GM12878 (cell line): ENCODE data around the gene SELPLG.

Experiments used
- CHD4 ChIP-seq: fragments of 200-600 bp; sonication (generic); IDR thresholded peaks from 2 replicates; pipeline ENCODE4 v1.6.1; 2016; ENCODE audit warnings: mild to moderate bottlenecking
- POLR2A ChIP-seq: IDR thresholded peaks from 2 replicates; pipeline ENCODE4 v1.6.1; 2011; ENCODE audit warnings: low read depth, mild to moderate bottlenecking, low read length
- POLR2AphosphoS2 ChIP-seq: IDR thresholded peaks from 2 replicates; pipeline ENCODE4 v1.6.1; 2011; ENCODE audit warnings: low read depth, mild to moderate bottlenecking, low read length, improper control_type of control experiment, moderate library complexity
- POU2F2 ChIP-seq: IDR thresholded peaks from 3 replicates; pipeline ENCODE4 v1.6.1; 2011; ENCODE audit warnings: low read depth, mild to moderate bottlenecking, low read length, borderline replicate concordance
- STAT1 ChIP-seq: fragments of 450-650 bp; conservative IDR thresholded peaks from 2 replicates; pipeline ENCODE4 v1.6.1; 2014; ENCODE audit warnings: antibody characterized with exemption, mild to moderate bottlenecking
- TARDBP ChIP-seq: IDR thresholded peaks from 2 replicates; pipeline ENCODE4 v1.6.1; 2016; ENCODE audit warnings: borderline replicate concordance
- TF ChIP-seq, protein P1 (sequence below): fragments of 450-650 bp; IDR thresholded peaks from 2 replicates; pipeline ENCODE4 v1.6.1; 2017; ENCODE audit warnings: mild to moderate bottlenecking, low read depth, inconsistent platforms; ENCODE audit not compliant: poor library complexity, severe bottlenecking

DNA sequence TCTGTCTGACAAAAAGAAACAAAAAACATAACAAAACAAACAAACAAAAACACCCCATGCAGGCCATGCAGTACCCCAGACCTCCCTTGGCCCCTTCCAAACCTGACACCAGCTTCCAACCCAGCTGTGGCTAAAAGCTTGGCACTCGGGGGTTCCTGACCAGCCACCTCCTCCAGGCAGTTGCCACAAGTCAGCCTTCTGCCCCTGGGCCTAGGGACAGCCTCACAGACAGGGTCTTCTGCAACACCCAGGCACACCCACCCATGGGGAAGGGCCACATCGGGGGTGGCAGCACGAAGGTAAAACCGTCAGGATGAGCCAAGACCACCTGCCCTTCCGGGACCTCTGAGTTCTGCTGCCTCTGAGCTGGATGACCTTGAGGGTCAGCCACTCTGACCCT, 25.1 kb downstream of the SELPLG start:
- no peak for TF ChIP-seq POLR2A
- no peak for TF ChIP-seq POU2F2
- no peak for TF ChIP-seq POLR2AphosphoS2
- TF ChIP-seq, protein P1, sequence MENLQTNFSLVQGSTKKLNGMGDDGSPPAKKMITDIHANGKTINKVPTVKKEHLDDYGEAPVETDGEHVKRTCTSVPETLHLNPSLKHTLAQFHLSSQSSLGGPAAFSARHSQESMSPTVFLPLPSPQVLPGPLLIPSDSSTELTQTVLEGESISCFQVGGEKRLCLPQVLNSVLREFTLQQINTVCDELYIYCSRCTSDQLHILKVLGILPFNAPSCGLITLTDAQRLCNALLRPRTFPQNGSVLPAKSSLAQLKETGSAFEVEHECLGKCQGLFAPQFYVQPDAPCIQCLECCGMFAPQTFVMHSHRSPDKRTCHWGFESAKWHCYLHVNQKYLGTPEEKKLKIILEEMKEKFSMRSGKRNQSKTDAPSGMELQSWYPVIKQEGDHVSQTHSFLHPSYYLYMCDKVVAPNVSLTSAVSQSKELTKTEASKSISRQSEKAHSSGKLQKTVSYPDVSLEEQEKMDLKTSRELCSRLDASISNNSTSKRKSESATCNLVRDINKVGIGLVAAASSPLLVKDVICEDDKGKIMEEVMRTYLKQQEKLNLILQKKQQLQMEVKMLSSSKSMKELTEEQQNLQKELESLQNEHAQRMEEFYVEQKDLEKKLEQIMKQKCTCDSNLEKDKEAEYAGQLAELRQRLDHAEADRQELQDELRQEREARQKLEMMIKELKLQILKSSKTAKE, result no peak
- TF ChIP-seq TARDBP, result no peak
- TF ChIP-seq CHD4, result no peak
- TF ChIP-seq STAT1, result no peak
